GM18873 (cell line): ENCODE data around the gene HNRNPUL2.

Experiments
- ATAC-seq: cut with Tn5 transposase; IDR thresholded peaks from one replicate; pipeline ENCODE4 v1.9.1; 2021; ENCODE audit warnings: mild to moderate bottlenecking, moderate library complexity, moderate number of reproducible peaks; ENCODE audit not compliant: unreplicated experiment, low FRiP score

The HNRNPUL2 gene

DNA sequence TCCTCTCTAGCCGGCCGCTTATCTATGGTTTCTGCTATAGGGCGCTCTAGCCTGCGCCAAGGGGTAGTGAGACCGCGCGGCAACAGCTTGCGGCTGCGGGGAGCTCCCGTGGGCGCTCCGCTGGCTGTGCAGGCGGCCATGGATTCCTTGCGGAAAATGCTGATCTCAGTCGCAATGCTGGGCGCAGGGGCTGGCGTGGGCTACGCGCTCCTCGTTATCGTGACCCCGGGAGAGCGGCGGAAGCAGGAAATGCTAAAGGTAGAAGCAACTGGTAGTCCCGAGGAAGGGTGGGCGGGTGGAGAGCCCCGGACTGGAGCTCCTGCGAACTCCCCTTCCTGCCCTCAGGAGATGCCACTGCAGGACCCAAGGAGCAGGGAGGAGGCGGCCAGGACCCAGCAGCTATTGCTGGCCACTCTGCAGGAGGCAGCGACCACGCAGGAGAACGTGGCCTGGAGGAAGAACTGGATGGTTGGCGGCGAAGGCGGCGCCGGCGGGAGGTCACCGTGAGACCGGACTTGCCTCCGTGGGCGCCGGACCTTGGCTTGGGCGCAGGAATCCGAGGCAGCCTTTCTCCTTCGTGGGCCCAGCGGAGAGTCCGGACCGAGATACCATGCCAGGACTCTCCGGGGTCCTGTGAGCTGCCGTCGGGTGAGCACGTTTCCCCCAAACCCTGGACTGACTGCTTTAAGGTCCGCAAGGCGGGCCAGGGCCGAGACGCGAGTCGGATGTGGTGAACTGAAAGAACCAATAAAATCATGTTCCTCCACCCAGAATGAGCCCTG lies 55.5 kb downstream of the HNRNPUL2 start, which contains the start of the genes LBHD1 and UQCC3:
Gene LBHD1, minus strand, starts transcription at position 660 of the 782 bp plus-strand sequence. CDS start 2,236 bp downstream, outside the sequence.
Gene UQCC3, plus strand, starts transcription at position 66 of the 782 bp plus-strand sequence. Its CDS starts 73 bp downstream, at position 139.
- no peak for ATAC-seq

GRCh38 chr11:62671236-62671607 lies 56.0 kb downstream of the HNRNPUL2 start:
- ATAC-seq: no peak

DNA sequence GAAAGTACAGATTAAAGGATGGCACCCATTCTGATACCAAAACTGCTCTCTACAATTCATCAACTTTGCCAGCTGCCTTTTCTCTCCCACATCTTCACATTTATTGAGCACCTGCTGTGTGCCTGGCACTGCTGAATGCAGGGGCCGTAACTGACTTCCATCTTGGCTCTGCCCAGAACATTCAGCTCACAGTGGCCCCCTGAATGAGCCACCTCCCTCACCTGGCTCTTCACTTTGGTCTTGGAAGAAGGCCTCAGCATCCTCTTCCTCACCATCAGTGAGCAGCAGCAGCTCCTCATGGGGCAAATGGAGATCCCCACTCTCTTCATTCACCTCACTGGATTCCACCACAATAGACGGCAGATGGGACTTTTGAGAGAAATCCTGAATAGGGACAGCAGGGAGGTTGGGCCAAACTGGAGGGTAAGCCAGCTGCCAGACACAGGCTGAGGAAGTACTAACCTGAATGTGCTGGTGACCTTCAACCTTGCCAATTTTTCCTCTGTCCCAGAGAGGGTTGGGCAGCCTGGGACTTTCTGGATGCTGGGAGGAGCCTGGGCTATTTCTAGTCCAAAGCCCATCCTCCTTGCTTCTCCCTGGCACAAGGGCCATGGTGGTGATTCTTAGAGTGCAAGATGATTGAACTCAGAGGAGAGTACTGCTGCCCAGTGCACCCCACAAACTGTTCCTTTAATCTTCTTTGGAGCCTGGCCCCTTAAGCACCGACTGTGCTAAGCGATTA lies 57.7 kb downstream of the HNRNPUL2 start:
- no peak for ATAC-seq

DNA sequence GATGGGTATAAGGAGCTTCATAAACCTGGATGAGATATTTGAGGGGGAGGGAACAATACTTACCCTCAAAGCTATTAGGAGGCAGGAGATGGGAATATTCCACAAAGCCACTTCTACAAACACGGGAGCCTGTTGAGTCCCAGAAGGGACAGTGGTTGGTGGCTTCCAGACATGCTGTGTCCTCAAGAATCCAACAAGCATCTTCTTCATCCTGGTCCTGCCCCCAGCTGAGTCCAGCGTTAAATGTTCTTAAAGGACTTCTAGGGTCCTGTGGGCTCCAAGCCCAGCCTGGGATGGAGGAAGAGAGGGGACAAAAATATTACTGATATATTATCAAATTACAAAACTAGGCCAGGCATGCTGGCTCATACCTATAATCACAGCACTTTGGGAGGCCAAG lies 59.8 kb downstream of the HNRNPUL2 start:
- ATAC-seq: no peak

GRCh38 chr11:62666259-62666926 lies 60.9 kb downstream of the HNRNPUL2 start:
- ATAC-seq: no peak

- ATAC-seq: peak; percentile 12
Observed at GRCh38 chr11:62665599-62666258, 61.5 kb downstream of the HNRNPUL2 start.

DNA sequence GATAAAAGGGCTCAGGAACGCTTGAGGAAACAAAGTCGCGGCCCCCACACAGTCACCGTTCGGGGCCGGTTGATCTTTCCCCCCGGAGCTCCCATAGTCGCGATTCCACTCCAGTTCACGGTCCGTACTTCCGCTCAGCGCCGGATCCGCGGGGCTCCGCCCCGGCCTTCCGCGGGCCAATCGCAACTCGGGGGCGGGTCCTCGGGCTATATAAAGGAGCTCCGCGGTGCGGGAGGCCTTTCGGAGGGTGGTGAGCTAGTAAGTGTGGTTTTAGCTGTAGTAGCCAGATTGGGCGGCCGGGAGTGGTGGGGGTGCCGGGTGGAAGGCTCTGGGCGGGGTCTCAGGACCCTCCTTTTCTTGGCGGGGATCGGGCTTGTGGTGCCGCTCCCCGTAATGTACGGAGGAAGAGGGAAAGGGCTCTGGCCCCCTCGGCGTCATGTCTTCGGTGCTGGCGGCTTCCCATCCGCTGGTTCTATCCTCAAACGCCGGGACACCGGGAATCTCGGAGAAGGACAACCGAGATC lies 62.1 kb downstream of the HNRNPUL2 start, which contains the start of the genes C11orf98 and CSKMT:
Gene C11orf98, minus strand, starts transcription at position 136 of the 524 bp plus-strand sequence. Its CDS starts 41 bp downstream, at position 95.
Gene CSKMT, plus strand, starts transcription at position 238 of the 524 bp plus-strand sequence. CDS start 568 bp downstream, outside the sequence.
- ATAC-seq: peak; percentile 57

DNA sequence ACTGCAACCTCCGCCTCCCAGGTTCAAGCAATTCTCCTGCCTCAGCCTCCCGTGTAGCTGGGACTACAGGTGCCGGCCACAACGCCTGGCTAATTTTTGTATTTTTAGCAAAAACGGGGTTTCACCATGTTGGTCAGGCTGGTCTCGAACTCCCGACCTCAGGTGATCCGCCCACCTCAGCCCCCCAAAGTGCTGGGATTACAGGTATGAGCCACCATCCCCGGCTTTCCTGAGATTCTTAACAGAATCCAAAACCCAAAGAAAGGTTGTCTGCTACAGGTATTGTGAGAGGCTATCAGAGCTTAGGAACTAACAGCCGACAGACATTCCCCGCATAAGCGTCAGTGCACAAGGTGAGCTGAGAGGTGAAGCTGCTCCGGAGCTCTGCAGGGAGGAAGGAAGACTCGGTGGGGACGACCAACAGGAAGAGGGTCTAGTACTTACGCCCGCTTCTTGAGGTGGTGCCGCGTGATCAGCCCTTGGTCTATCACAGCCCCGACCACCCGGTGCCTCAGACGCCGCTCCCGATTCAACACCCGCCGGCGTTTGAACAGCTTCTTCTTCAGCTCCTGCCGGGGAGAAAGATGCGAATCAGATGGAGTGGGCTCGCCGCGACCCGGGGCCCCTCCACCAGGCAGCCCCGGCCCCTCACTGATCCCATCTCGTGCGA lies 62.7 kb downstream of the HNRNPUL2 start:
- ATAC-seq: peak; percentile 12
